K562 (cell line): ENCODE results near the gene CYRIA. TPM values are rescaled to one million over a fixed set of nuclear protein-coding genes. Genes with fewer than 3 reads are reported as not detected.

Source experiments
- ATAC-seq: fragments of 200-7000 bp; cut with Tn5 transposase; 3 replicates; pipeline ENCODE4 v1.9.1; 2020; ENCODE audit warnings: moderate library complexity
- BruUV-seq: library from RNA; stranded (reverse); fragments of 400-500 nt; replicated peaks from 2 replicates; lab custom pipeline; 2021; lab: Mats Ljungman, UMichigan
- CTCF ChIA-PET: fragments of 300-600 bp; formaldehyde crosslinking; extraction: SDS; loops from one replicate; lab custom pipeline; 2021; ENCODE audit warnings: low intra/inter-chr PET ratio; lab: Yijun Ruan, JAX
- POLR2A ChIA-PET: fragments of 300-600, 350-650 bp; sonication (Branson Sonifier 250); formaldehyde crosslinking; extraction: SDS; loops from one replicate; lab custom pipeline; 2021; ENCODE audit warnings: antibody characterized with exemption, inconsistent platforms; lab: Yijun Ruan, JAX
- DNase-seq, 4 experiments: peaks; one replicate each; pipeline versions ENCODE4 v3.0.0 to v3.0.0-alpha.2; 2011 to 2018; ENCODE audit warnings: low spot score in 3 of 4, mixed read lengths in 3 of 4; ENCODE audit errors: extremely low read depth in 1 of 4
- FAIRE-seq: peaks from 2 replicates; lab custom pipeline; 2011; peaks lifted over from hg19 to GRCh38; lab: Jason Lieb, UNC
- H2AFZ ChIP-seq: 2 replicates; pipeline ENCODE4 v1.6.0; 2011; ENCODE audit warnings: low read depth, low read length, control low read depth, inconsistent platforms
- H3K27ac ChIP-seq: fragments of 200-600 bp; 3 replicates; pipeline ENCODE4 v1.8.0; 2011; ENCODE audit warnings: low read depth, mild to moderate bottlenecking, control low read depth, inconsistent platforms, low read length, moderate library complexity, mixed read lengths; ENCODE audit errors: extremely low read depth
- H3K27me3 ChIP-seq, 2 experiments: fragments of 300-600 bp in 1 of 2; 2 replicates in 1 of 2; 3 replicates in 1 of 2; pipeline versions ENCODE4 v1.6.0 to v1.8.0; 2011; ENCODE audit warnings: inconsistent platforms in 2 of 2, low read length in 2 of 2, mild to moderate bottlenecking in 1 of 2, mixed read lengths in 1 of 2, moderate library complexity in 1 of 2; ENCODE audit not compliant: control insufficient read depth in 2 of 2, insufficient read depth in 2 of 2
- H3K36me3 ChIP-seq: fragments of 300-600 bp; 3 replicates; pipeline ENCODE4 v1.8.0; 2011; ENCODE audit warnings: mild to moderate bottlenecking, low read length, inconsistent platforms; ENCODE audit not compliant: control insufficient read depth, insufficient read depth
- H3K4me1 ChIP-seq, 2 experiments: fragments of 200-600 bp in 1 of 2; replicated peaks in 1 of 2; 2 replicates in 1 of 2; 3 replicates in 1 of 2; pipeline versions ENCODE4 v1.5.1 to v1.8.0; 2011; ENCODE audit warnings: inconsistent platforms in 2 of 2, low read length in 2 of 2, mild to moderate bottlenecking in 1 of 2, mixed read lengths in 1 of 2, moderate library complexity in 1 of 2; ENCODE audit not compliant: control insufficient read depth in 2 of 2, insufficient read depth in 2 of 2
- H3K4me2 ChIP-seq: 2 replicates; pipeline ENCODE4 v1.6.1; 2011; ENCODE audit warnings: low read length, control low read depth, inconsistent platforms, mixed read lengths; ENCODE audit not compliant: insufficient read depth
- H3K4me3 ChIP-seq: fragments of 200-600 bp; sonication (generic), shearing (Covaris generic); 2 replicates; pipeline ENCODE4 v1.5.1; 2016; ENCODE audit warnings: control low read depth, inconsistent platforms
- H3K79me2 ChIP-seq: fragments of 200-600 bp; 3 replicates; pipeline ENCODE4 v1.8.0; 2011; ENCODE audit warnings: low read length, inconsistent platforms; ENCODE audit not compliant: control insufficient read depth, insufficient read depth
- H3K9ac ChIP-seq, 2 experiments: 2 replicates each; pipeline versions ENCODE4 v1.6.0 to v1.6.1; 2011; ENCODE audit warnings: low read depth in 2 of 2, low read length in 2 of 2, control low read depth in 1 of 2, inconsistent platforms in 1 of 2, mild to moderate bottlenecking in 1 of 2, mixed read lengths in 1 of 2; ENCODE audit not compliant: insufficient read depth in 1 of 2
- H3K9me1 ChIP-seq: one replicate; pipeline ENCODE4 v1.6.0; 2011; ENCODE audit warnings: inconsistent platforms, mild to moderate bottlenecking, low read length, moderate library complexity; ENCODE audit not compliant: control insufficient read depth, insufficient read depth
- H3K9me3 ChIP-seq: replicated peaks from 2 replicates; pipeline ENCODE4 v1.5.1; 2011; ENCODE audit warnings: low read depth, low read length, inconsistent platforms; ENCODE audit not compliant: control insufficient read depth, insufficient read depth
- H4K20me1 ChIP-seq: replicated peaks from 2 replicates; pipeline ENCODE4 v1.6.1; 2011; ENCODE audit warnings: low read length, inconsistent platforms, mixed read lengths; ENCODE audit not compliant: control insufficient read depth, insufficient read depth
- CBFA2T2 ChIP-seq: fragments of 450-650 bp; conservative IDR thresholded peaks from 2 replicates; pipeline ENCODE4 v1.6.1; 2017; ENCODE audit warnings: mild to moderate bottlenecking
- CEBPZ ChIP-seq: fragments of 150-350 bp; IDR thresholded peaks from 2 replicates; pipeline ENCODE4 v1.6.1; 2014; ENCODE audit warnings: low read depth, mild to moderate bottlenecking, low read length, borderline replicate concordance
- CREB3L1 ChIP-seq: fragments of 450-650 bp; IDR thresholded peaks from 2 replicates; pipeline ENCODE4 v1.6.1; 2014; ENCODE audit warnings: low read depth, mild to moderate bottlenecking, moderate library complexity, borderline replicate concordance
- FOSL1 ChIP-seq: fragments of 200-800 bp; sonication (Bioruptor generic); conservative IDR thresholded peaks from 2 replicates; pipeline ENCODE4 v1.6.1; 2016; ENCODE audit warnings: missing genetic modification characterization, missing compliant biosample characterization
- MEF2D ChIP-seq: conservative IDR thresholded peaks from 2 replicates; pipeline ENCODE4 v1.6.1; 2016; ENCODE audit warnings: low read depth, missing genetic modification characterization, missing compliant biosample characterization
- NCOA4 ChIP-seq: fragments of 450-650 bp; IDR thresholded peaks from 2 replicates; pipeline ENCODE4 v1.6.1; 2018; ENCODE audit warnings: mild to moderate bottlenecking; ENCODE audit not compliant: partially characterized antibody
- NR2C2 ChIP-seq, 2 experiments: fragments of 200-800 bp in 1 of 2; sonication (Bioruptor generic) in 1 of 2; sonication (generic) in 1 of 2; formaldehyde crosslinking in 1 of 2; IDR thresholded peaks; 2 replicates each; pipeline versions ENCODE4 v1.6.1 to v1.8.0; 2016 to 2022; ENCODE audit warnings: mild to moderate bottlenecking in 1 of 2, missing compliant biosample characterization in 1 of 2, missing genetic modification characterization in 1 of 2, missing genetic modification reagents in 1 of 2
- PHB2 ChIP-seq: fragments of 450-650 bp; IDR thresholded peaks from 2 replicates; pipeline ENCODE4 v1.6.1; 2017; ENCODE audit warnings: low read depth
- SAFB2 ChIP-seq: fragments of 200-400 bp; formaldehyde crosslinking; IDR thresholded peaks from 2 replicates; pipeline ENCODE4 v1.6.1; 2018; ENCODE audit warnings: borderline replicate concordance, low read length, low read depth, moderate library complexity; ENCODE audit not compliant: severe bottlenecking
- SMAD1 ChIP-seq: fragments of 150-350 bp; IDR thresholded peaks from 2 replicates; pipeline ENCODE4 v1.6.1; 2014; ENCODE audit warnings: low read length, low read depth; ENCODE audit not compliant: partially characterized antibody
- TCF7L2 ChIP-seq: fragments of 150-350 bp; IDR thresholded peaks from 2 replicates; pipeline ENCODE4 v1.6.1; 2016; ENCODE audit warnings: low read depth, mild to moderate bottlenecking, low read length, moderate library complexity
- ZBTB7A ChIP-seq: IDR thresholded peaks from 2 replicates; pipeline ENCODE4 v1.6.1; 2011; ENCODE audit warnings: low read depth, mild to moderate bottlenecking, low read length, moderate library complexity, borderline replicate concordance; ENCODE audit not compliant: control insufficient read depth
- ZNF3 ChIP-seq: fragments of 250-450 bp; sonication (Bioruptor Pico); IDR thresholded peaks from 2 replicates; pipeline ENCODE4 v1.5.0; 2021; ENCODE audit warnings: mild to moderate bottlenecking, moderate library complexity
- ZNF584 ChIP-seq: fragments of 200-800 bp; sonication (Bioruptor generic); IDR thresholded peaks from 2 replicates; pipeline ENCODE4 v1.6.1; 2016; ENCODE audit warnings: low read depth, mild to moderate bottlenecking, missing genetic modification characterization, missing compliant biosample characterization
- ZNF766 ChIP-seq: fragments of 200-800 bp; sonication (Bioruptor generic); conservative IDR thresholded peaks from 2 replicates; pipeline ENCODE4 v1.6.1; 2016; ENCODE audit warnings: missing genetic modification characterization, missing compliant biosample characterization
- WGBS: fragments of 100-300 bp; shearing (Covaris generic); methylation state at CpG from one replicate; pipeline ENCODE4 v1.1.6; 2016; ENCODE audit warnings: low coverage, mixed read lengths; ENCODE audit not compliant: insufficient coverage; ENCODE audit errors: missing lambda C conversion rate; 5-methylcytosine and 5-hydroxymethylcytosine counted together
- in situ Hi-C: fragments of 300-500 bp; cut with MboI; formaldehyde crosslinking; loops from 4 replicates; pipeline ENCODE4 v1.15.0; 2018; ENCODE audit warnings: inconsistent platforms, mixed read lengths
- intact Hi-C: fragments of 100-400 bp; cut with micrococcal nuclease; formaldehyde crosslinking; loops from 2 replicates; pipeline ENCODE4 v1.14.2; 2022
- polyA plus RNA-seq, 8 experiments: library from polyadenylated mRNA; depleted of rRNA in 4 of 8; stranded (reverse) in 5 of 8; unstranded in 3 of 8; fragments of >200 nt; fragmentation: Nextera tagmentation in 2 of 8; fragmentation: Illumina TruSeq in 1 of 8; extraction: Ambion mirVana in 2 of 8; extraction: Trizol in 1 of 8; gene quantifications; 2 replicates each; pipeline versions ENCODE4 v1.2.1 to v1.2.3, GENCODE V29; 2011 to 2014; ENCODE audit warnings: inconsistent platforms in 1 of 8, missing spikeins in 1 of 8
- total RNA-seq, 7 experiments: library from RNA; depleted of rRNA in 6 of 7; stranded (reverse); fragments of >200 nt in 6 of 7; fragmentation: Illumina TruSeq in 2 of 7; extraction: Trizol in 2 of 7; gene quantifications; 2 replicates each; pipeline versions ENCODE4 v1.2.1 to v1.2.3, GENCODE V29; 2011 to 2021; ENCODE audit warnings: low replicate concordance in 1 of 7
- TF ChIP-seq, protein P1 (sequence below): IDR thresholded peaks from 3 replicates; pipeline ENCODE4 v1.6.1; 2011; ENCODE audit warnings: borderline replicate concordance, mild to moderate bottlenecking; ENCODE audit not compliant: insufficient read length, insufficient read depth

The CYRIA gene
- total and polyA plus RNA-seq, 9 of the 15 experiments (the other 6 are each of a cell fraction or from before 2014, with no cell fraction given), result 0.84 to 5.6 (median 3.0) TPM

GRCh38 chr2:16654833-16655444 lies 10.7 kb downstream of the CYRIA start:
- no peak overlapping the region for H2AFZ ChIP-seq
- DNase-seq (no peak), FAIRE-seq (no peak), ATAC-seq (no peak)
- no TSS peak for BruUV-seq
- no peak overlapping the region for H3K27ac ChIP-seq
- no peaks in the 10 kb centered on the region for H3K27me3 ChIP-seq
- H3K9ac ChIP-seq, result no peak overlapping the region
- ChIA-PET POLR2A (interaction anchor here (3.9 kb wide), 1 partner anchor 10 kb away, joined by 15 read pairs; no protein-coding TSS in a partner anchor), CTCF (no interaction called here)
- no peaks in the 10 kb centered on the region for H3K9me1 ChIP-seq
- no peak overlapping the region for H3K4me3 ChIP-seq
- H3K4me2 ChIP-seq, result no peak overlapping the region
- 78% methylated on average over 4 of the region's 4 CpGs for WGBS
- intact Hi-C loops (no loop called here), in situ Hi-C loops (no loop called here)
- no peaks in the 10 kb centered on the region for H3K36me3 ChIP-seq
- H3K79me2 ChIP-seq, result no peaks in the 10 kb centered on the region
- H3K9me3 ChIP-seq, result no peaks in the 10 kb centered on the region
- H4K20me1 ChIP-seq, result no peaks in the 10 kb centered on the region
- peaks cover 3 to 22% of the 10 kb centered on the region in 2 experiments; a peak in 4 of 5 replicates for H3K4me1 ChIP-seq
- TF ChIP-seq MEF2D (tag), result peak; percentile 32; the same call in 1 of the 2 replicates
- TF ChIP-seq ZNF3, result no peak
- TF ChIP-seq ZBTB7A, result no peak
- TF ChIP-seq PHB2, result no peak
- peak; percentile 45; the same call in 1 of the 2 replicates for TF ChIP-seq ZNF584
- TF ChIP-seq SAFB2, result no peak
- TF ChIP-seq TCF7L2, result no peak
- TF ChIP-seq ZNF766, result no peak
- no peak for TF ChIP-seq CREB3L1
- TF ChIP-seq SMAD1, result no peak
- no peak for TF ChIP-seq CBFA2T2
- no peak for TF ChIP-seq NR2C2 (CRISPR knock-in tag; IDR thresholded peaks at IDR 0.05)
- peak; percentile 55 for TF ChIP-seq NR2C2 (tag; IDR thresholded peaks at IDR 0.05)
- TF ChIP-seq NCOA4, result no peak
- TF ChIP-seq FOSL1 (tag), result no peak
- TF ChIP-seq CEBPZ, result no peak
- TF ChIP-seq, protein P1, sequence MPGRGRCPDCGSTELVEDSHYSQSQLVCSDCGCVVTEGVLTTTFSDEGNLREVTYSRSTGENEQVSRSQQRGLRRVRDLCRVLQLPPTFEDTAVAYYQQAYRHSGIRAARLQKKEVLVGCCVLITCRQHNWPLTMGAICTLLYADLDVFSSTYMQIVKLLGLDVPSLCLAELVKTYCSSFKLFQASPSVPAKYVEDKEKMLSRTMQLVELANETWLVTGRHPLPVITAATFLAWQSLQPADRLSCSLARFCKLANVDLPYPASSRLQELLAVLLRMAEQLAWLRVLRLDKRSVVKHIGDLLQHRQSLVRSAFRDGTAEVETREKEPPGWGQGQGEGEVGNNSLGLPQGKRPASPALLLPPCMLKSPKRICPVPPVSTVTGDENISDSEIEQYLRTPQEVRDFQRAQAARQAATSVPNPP, result no peak
